Dermis microvascular lymphatic vessel endothelial cell (primary cell): ENCODE measurements around the gene NMUR2. TPM values are rescaled to one million over a fixed set of nuclear protein-coding genes. Genes with fewer than 3 reads are reported as not detected.

Experiments
- DNase-seq, 2 donors: peaks; one replicate each; pipeline versions ENCODE4 v3.0.0 to v3.0.0-alpha.2; 2010; ENCODE audit warnings: low read depth in 2 of 2
- total RNA-seq: library from RNA; depleted of rRNA; stranded (reverse); fragments of >200 nt; gene quantifications from 2 replicates; pipeline ENCODE4 v1.2.1, GENCODE V29; 2014

NMUR2 gene
- total RNA-seq, 1 donor from 2014 or later, result not detected

GRCh38 chr5:152372875-152373274, 32.2 kb downstream of the NMUR2 start:
- DNase-seq, result no peak

GRCh38 chr5:152369298-152369697, 35.8 kb downstream of the NMUR2 start:
- no peak for DNase-seq

- no peak for DNase-seq
Observed at GRCh38 chr5:152367554-152367953, 37.5 kb downstream of the NMUR2 start.

- no peak for DNase-seq
Observed at GRCh38 chr5:152366716-152367115, 38.4 kb downstream of the NMUR2 start.

- no peak for DNase-seq
Observed at GRCh38 chr5:152364899-152365298, 40.2 kb downstream of the NMUR2 start.

GRCh38 chr5:152364172-152364571, 40.9 kb downstream of the NMUR2 start:
- DNase-seq, result no peak

GRCh38 chr5:152358861-152359568, 46.1 kb downstream of the NMUR2 start:
- DNase-seq, result no peak

- DNase-seq, result no peak
Observed at GRCh38 chr5:152356506-152356905, 48.6 kb downstream of the NMUR2 start.

- DNase-seq, result no peak
Observed at GRCh38 chr5:152355061-152355460, 50.0 kb downstream of the NMUR2 start.

GRCh38 chr5:152353001-152353400, 52.1 kb downstream of the NMUR2 start:
- no peak for DNase-seq

- peak in 1 of 2 donors; percentile 3 for DNase-seq
Observed at GRCh38 chr5:152349683-152350526, 55.2 kb downstream of the NMUR2 start.
